Ishikawa (cell line): ENCODE measurements around the gene BLM.

Source experiments
- CEBPB ChIP-seq: IDR thresholded peaks from 2 replicates; pipeline ENCODE4 v1.6.1; 2012
- CREB1 ChIP-seq: IDR thresholded peaks from 2 replicates; pipeline ENCODE4 v1.6.1; 2012; ENCODE audit warnings: low read depth
- EGR1 ChIP-seq: IDR thresholded peaks from 2 replicates; pipeline ENCODE4 v1.6.1; 2012
- EP300 ChIP-seq: IDR thresholded peaks from 2 replicates; pipeline ENCODE4 v1.6.1; 2012; ENCODE audit warnings: borderline replicate concordance
- FOXM1 ChIP-seq: IDR thresholded peaks from 2 replicates; pipeline ENCODE4 v1.6.1; 2012; ENCODE audit warnings: low read depth, borderline replicate concordance
- NFIC ChIP-seq: IDR thresholded peaks from 2 replicates; pipeline ENCODE4 v1.6.1; 2012
- RAD21 ChIP-seq: IDR thresholded peaks from 2 replicates; pipeline ENCODE4 v1.6.1; 2012; ENCODE audit warnings: low read depth
- TAF1 ChIP-seq: IDR thresholded peaks from 2 replicates; pipeline ENCODE4 v1.6.1; 2012; ENCODE audit warnings: low read depth, mild to moderate bottlenecking
- TCF12 ChIP-seq: IDR thresholded peaks from 2 replicates; pipeline ENCODE4 v1.6.1; 2012; ENCODE audit warnings: low read depth
- TEAD4 ChIP-seq: IDR thresholded peaks from 2 replicates; pipeline ENCODE4 v1.6.1; 2012
- YY1 ChIP-seq: IDR thresholded peaks from 2 replicates; pipeline ENCODE4 v1.6.1; 2012; ENCODE audit warnings: low read depth
- ZBTB7A ChIP-seq: IDR thresholded peaks from 2 replicates; pipeline ENCODE4 v1.6.1; 2012; ENCODE audit warnings: low read depth
- TF ChIP-seq, protein P1 (sequence below): IDR thresholded peaks from 2 replicates; pipeline ENCODE4 v1.6.1; 2012
- TF ChIP-seq, protein P2 (sequence below): IDR thresholded peaks from 2 replicates; pipeline ENCODE4 v1.6.1; 2012; ENCODE audit warnings: low read depth, mild to moderate bottlenecking
- TF ChIP-seq, protein P3 (sequence below): IDR thresholded peaks from 2 replicates; pipeline ENCODE4 v1.6.1; 2012

The BLM gene

GRCh38 chr15:90677807-90678790, 39.0 kb upstream of the BLM start:
- TF ChIP-seq TEAD4 = no peak
- no peak for TF ChIP-seq ZBTB7A
- TF ChIP-seq TAF1 = no peak
- TF ChIP-seq NFIC = no peak
- TF ChIP-seq EGR1 = no peak
- TF ChIP-seq, protein P1, sequence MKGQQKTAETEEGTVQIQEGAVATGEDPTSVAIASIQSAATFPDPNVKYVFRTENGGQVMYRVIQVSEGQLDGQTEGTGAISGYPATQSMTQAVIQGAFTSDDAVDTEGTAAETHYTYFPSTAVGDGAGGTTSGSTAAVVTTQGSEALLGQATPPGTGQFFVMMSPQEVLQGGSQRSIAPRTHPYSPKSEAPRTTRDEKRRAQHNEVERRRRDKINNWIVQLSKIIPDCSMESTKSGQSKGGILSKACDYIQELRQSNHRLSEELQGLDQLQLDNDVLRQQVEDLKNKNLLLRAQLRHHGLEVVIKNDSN = no peak
- TF ChIP-seq, protein P2, sequence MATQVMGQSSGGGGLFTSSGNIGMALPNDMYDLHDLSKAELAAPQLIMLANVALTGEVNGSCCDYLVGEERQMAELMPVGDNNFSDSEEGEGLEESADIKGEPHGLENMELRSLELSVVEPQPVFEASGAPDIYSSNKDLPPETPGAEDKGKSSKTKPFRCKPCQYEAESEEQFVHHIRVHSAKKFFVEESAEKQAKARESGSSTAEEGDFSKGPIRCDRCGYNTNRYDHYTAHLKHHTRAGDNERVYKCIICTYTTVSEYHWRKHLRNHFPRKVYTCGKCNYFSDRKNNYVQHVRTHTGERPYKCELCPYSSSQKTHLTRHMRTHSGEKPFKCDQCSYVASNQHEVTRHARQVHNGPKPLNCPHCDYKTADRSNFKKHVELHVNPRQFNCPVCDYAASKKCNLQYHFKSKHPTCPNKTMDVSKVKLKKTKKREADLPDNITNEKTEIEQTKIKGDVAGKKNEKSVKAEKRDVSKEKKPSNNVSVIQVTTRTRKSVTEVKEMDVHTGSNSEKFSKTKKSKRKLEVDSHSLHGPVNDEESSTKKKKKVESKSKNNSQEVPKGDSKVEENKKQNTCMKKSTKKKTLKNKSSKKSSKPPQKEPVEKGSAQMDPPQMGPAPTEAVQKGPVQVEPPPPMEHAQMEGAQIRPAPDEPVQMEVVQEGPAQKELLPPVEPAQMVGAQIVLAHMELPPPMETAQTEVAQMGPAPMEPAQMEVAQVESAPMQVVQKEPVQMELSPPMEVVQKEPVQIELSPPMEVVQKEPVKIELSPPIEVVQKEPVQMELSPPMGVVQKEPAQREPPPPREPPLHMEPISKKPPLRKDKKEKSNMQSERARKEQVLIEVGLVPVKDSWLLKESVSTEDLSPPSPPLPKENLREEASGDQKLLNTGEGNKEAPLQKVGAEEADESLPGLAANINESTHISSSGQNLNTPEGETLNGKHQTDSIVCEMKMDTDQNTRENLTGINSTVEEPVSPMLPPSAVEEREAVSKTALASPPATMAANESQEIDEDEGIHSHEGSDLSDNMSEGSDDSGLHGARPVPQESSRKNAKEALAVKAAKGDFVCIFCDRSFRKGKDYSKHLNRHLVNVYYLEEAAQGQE = no peak
- TF ChIP-seq TCF12 = no peak
- TF ChIP-seq RAD21 = no peak
- TF ChIP-seq, protein P3, sequence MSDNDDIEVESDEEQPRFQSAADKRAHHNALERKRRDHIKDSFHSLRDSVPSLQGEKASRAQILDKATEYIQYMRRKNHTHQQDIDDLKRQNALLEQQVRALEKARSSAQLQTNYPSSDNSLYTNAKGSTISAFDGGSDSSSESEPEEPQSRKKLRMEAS = no peak

DNA sequence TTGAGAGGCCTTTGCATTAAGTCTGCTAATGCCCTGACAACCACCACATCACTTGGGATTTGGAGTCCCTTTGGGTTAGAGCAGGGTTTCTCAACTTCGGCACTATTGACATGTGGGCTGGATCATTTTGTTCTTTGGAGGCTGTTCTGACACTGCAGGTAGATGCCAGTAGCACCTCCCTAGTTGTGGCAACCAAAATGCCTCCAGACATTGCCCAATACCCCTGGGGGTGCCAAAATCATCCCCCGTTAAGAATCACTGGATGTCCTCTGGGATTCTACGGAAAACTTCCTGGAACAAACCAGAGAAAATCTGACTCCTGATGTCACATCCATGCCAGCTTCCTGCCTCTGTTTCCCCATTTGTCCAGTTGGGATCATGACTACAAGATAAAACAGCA, 37.2 kb upstream of the BLM start:
- TF ChIP-seq RAD21 = no peak
- TF ChIP-seq, protein P3 = no peak
- TF ChIP-seq, protein P1 = no peak
- TF ChIP-seq NFIC = no peak
- no peak for TF ChIP-seq TAF1
- TF ChIP-seq CEBPB = no peak
- TF ChIP-seq YY1 = no peak
- no peak for TF ChIP-seq TCF12

DNA sequence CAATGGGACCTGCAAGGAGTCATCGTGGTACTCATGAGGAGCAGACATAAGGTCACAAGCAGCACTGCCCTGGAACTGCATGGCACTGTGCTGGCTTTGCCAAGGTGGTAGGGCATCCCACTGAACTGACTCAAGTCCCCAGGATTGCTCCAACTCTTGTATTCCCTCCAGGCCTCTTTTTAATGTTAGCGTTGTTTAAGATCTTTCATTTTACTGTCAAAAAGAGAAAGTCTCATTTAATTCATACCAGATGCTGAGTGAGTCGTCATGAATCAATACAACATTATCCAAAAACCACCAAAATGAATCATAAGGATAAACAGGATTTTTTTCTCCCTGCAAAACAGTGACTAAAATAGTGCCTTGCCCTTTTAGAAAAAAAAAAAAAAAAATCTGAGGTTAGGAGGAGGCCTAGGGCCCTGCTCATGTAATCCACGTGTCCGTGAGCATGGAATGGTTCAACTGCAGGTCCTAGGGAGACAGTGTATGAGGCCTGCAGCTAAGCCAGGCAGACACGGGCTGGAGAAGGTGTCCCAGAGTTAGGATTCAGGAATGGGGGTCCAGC, 36.7 kb upstream of the BLM start:
- TF ChIP-seq CEBPB (no peak), FOXM1 (no peak), ZBTB7A (no peak), TAF1 (no peak), CREB1 (no peak), EP300 (no peak)
- TF ChIP-seq, protein P2 = no peak

GRCh38 chr15:90681056-90681455, 36.1 kb upstream of the BLM start:
- TF ChIP-seq TCF12 (no peak), TEAD4 (no peak), CEBPB (no peak), NFIC (no peak), YY1 (no peak), EP300 (no peak), ZBTB7A (no peak), CREB1 (no peak), EGR1 (no peak), RAD21 (no peak), TAF1 (no peak), FOXM1 (no peak)
- TF ChIP-seq, protein P3 = no peak
- TF ChIP-seq, protein P1 = no peak
- TF ChIP-seq, protein P2 = no peak
